Sigmoid colon (tissue), 7 donors: ENCODE results near the gene ADH4. TPM values are rescaled to one million over a fixed set of nuclear protein-coding genes. Genes with fewer than 3 reads are reported as not detected.
"Not testable (repeated sequence)": the region's sequence is repeated elsewhere in the genome, so short reads cannot be mapped to it uniquely, and the experiment has no call there.

Experiments
- DNase-seq: peaks from one replicate; pipeline ENCODE4 v3.0.0-alpha.2; 2019
- H3K27ac ChIP-seq, 4 donors: fragments of 200-600 bp; sonication (generic); one replicate each; pipeline ENCODE4 v1.5.1; 2016 to 2019; ENCODE audit warnings: mild to moderate bottlenecking in 1 of 4
- H3K27me3 ChIP-seq, 3 donors: fragments of 200-600 bp; sonication (generic); one replicate each; pipeline ENCODE4 v1.5.1; 2019; ENCODE audit warnings: mild to moderate bottlenecking in 1 of 3
- H3K36me3 ChIP-seq, 4 donors: fragments of 200-600 bp; sonication (generic); one replicate each; pipeline ENCODE4 v1.5.1; 2016 to 2019
- H3K4me1 ChIP-seq, 4 donors: fragments of 200-600 bp; sonication (generic); one replicate each; pipeline ENCODE4 v1.5.1; 2017 to 2019
- H3K4me3 ChIP-seq, 4 donors: fragments of 200-600 bp; sonication (generic); one replicate each; pipeline ENCODE4 v1.5.1; 2017 to 2019; ENCODE audit warnings: mild to moderate bottlenecking in 2 of 4, moderate library complexity in 1 of 4
- H3K9me3 ChIP-seq, 4 donors: fragments of 200-600 bp in 3 of 4; sonication (generic) in 3 of 4; one replicate each; pipeline versions ENCODE4 v1.5.1 to v1.6.1; 2013 to 2019
- EP300 ChIP-seq, 4 donors: sonication (generic); formaldehyde crosslinking; IDR thresholded peaks; one replicate each; pipeline ENCODE4 v1.6.1; 2017; ENCODE audit warnings: antibody characterized with exemption in 4 of 4
- POLR2A ChIP-seq, 2 donors: fragments of 450-650 bp; IDR thresholded peaks; one replicate each; pipeline ENCODE4 v1.6.1; 2016; ENCODE audit warnings: antibody characterized with exemption in 2 of 2, mild to moderate bottlenecking in 2 of 2, moderate library complexity in 2 of 2
- POLR2AphosphoS5 ChIP-seq, 4 donors: sonication (generic); formaldehyde crosslinking; IDR thresholded peaks; one replicate each; pipeline ENCODE4 v1.6.1; 2017; ENCODE audit warnings: antibody characterized with exemption in 4 of 4
- WGBS, 2 donors: extraction: QIAGEN DNeasy Blood & Tissue Kit; methylation state at CpG; one replicate each; pipeline ENCODE4 v1.1.7; 2013; 5-methylcytosine and 5-hydroxymethylcytosine counted together
- intact Hi-C: fragments of 100-400 bp; cut with DNase I; formaldehyde crosslinking; loops from one replicate; pipeline ENCODE4 v1.15.1; 2023
- polyA plus RNA-seq, 3 donors: library from polyadenylated mRNA; stranded (reverse); fragments of 200-250 nt; gene quantifications; one replicate each; pipeline ENCODE4 v1.2.3, GENCODE V29; 2013
- total RNA-seq, 4 donors: library from RNA; depleted of rRNA; stranded (reverse); fragments of >200 nt; gene quantifications; one replicate each; pipeline ENCODE4 v1.1.0, GENCODE V29; 2016
- TF ChIP-seq, protein P1 (sequence below), 4 experiments: fragments of 450-650 bp in 3 of 4; fragments of 200-600 bp in 1 of 4; IDR thresholded peaks; one replicate each; pipeline ENCODE4 v1.5.1; 2016 to 2019; ENCODE audit warnings: antibody characterized with exemption in 4 of 4, mild to moderate bottlenecking in 3 of 4, moderate library complexity in 2 of 4
- donor health status: healthy with polysubstance abuse.
- donor health status: Bipolar disorder and iron deficiency.
- donor health status: healthy.

The ADH4 gene
- total RNA-seq: 1 to 10 TPM in 1 of 4 donors, under 1 TPM in 1, not detected in 2; 0.71 to 1.3 TPM
- 1 to 10 TPM in 1 of 3 donors, under 1 TPM in 1, not detected in 1; 0.79 to 1.4 TPM for polyA plus RNA-seq

DNA sequence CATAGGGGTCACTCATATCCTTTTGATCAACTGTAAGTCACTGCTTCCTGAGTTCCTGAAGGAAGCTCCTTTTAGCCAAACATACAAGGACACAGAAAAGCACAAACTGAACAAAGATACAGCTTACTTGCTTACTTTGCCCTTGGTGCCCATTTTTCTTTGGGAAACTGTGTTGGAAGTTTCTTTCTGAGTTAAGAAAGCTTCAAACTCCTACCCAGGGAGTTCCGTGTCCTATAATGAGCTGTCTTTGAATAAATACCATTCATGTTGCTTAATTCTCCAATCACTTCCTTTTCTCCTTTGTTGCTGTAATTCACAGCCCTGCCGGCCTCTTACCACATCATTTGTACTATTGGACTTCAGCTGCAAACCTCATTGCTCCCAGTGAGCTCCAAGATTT, at the start of gene ADH4:
ADH4 (minus strand) TSS at position 228 of the 400 bp plus-strand sequence; CDS start at position 153, 75 bp downstream.
- H3K4me1 ChIP-seq: no peaks in the 10 kb centered on the region
- TF ChIP-seq POLR2A (IDR thresholded peaks at IDR 0.05) (no peak), EP300 (IDR thresholded peaks at IDR 0.05) (no peak), POLR2AphosphoS5 (IDR thresholded peaks at IDR 0.05) (no peak)
- TF ChIP-seq, protein P1, sequence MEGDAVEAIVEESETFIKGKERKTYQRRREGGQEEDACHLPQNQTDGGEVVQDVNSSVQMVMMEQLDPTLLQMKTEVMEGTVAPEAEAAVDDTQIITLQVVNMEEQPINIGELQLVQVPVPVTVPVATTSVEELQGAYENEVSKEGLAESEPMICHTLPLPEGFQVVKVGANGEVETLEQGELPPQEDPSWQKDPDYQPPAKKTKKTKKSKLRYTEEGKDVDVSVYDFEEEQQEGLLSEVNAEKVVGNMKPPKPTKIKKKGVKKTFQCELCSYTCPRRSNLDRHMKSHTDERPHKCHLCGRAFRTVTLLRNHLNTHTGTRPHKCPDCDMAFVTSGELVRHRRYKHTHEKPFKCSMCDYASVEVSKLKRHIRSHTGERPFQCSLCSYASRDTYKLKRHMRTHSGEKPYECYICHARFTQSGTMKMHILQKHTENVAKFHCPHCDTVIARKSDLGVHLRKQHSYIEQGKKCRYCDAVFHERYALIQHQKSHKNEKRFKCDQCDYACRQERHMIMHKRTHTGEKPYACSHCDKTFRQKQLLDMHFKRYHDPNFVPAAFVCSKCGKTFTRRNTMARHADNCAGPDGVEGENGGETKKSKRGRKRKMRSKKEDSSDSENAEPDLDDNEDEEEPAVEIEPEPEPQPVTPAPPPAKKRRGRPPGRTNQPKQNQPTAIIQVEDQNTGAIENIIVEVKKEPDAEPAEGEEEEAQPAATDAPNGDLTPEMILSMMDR (IDR thresholded peaks at IDR 0.05): no peak
- H3K27me3 ChIP-seq: no peaks in the 10 kb centered on the region
- H3K4me3 ChIP-seq: no peak within 1 kb of the TSS
- no peaks in the 10 kb centered on the region for H3K9me3 ChIP-seq
- peak within 1 kb of the TSS in 1 of 4 donors; percentile 1 for H3K27ac ChIP-seq
- no peak for DNase-seq
- intact Hi-C loops: no loop called here
- no peaks in the 10 kb centered on the region for H3K36me3 ChIP-seq
- WGBS, 2 donors: 4 to 35% methylated on average over 2 of the region's 2 CpGs

GRCh38 chr4:99190336-99190735, 46.2 kb upstream of the ADH4 start:
- Histone ChIP-seq H3K36me3 (no peaks in the 10 kb centered on the region), H3K4me1 (no peaks in the 10 kb centered on the region), H3K27ac (no peak overlapping the region), H3K4me3 (no peak overlapping the region), H3K27me3 (no peaks in the 10 kb centered on the region), H3K9me3 (peaks cover 0 to 2% (median 0%) of the 10 kb centered on the region in 4 donors)
- 71 to 81% methylated on average over 5 of the region's 5 CpGs for WGBS, 2 donors
- intact Hi-C loops: no loop called here
- DNase-seq: no peak
- no peak for TF ChIP-seq POLR2A (IDR thresholded peaks at IDR 0.05)

DNA sequence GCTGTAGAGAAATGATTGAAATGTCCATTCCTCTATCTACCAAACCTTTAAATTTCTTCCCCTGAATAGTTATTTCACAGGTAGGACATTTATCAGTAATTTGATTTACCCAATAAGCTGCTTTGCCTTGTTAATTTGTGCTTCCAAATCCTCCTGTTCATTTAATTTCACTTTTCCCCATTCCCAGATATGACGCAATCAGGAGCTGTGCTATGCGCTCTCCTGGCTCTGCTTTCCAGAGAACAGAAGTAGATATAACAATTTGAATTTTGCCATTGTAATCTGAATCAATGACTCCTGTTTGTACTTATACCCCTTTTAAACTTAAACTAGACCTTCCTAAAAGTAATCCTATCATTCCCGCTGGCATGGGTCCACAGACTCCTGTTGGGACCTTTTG, 45.8 kb upstream of the ADH4 start:
- H3K4me3 ChIP-seq, intact Hi-C loops, H3K4me1 ChIP-seq, H3K36me3 ChIP-seq, DNase-seq, H3K27ac ChIP-seq, H3K27me3 ChIP-seq, H3K9me3 ChIP-seq: not testable (repeated sequence)
- 94 to 95% methylated on average over 3 of the region's 3 CpGs for WGBS, 2 donors

DNA sequence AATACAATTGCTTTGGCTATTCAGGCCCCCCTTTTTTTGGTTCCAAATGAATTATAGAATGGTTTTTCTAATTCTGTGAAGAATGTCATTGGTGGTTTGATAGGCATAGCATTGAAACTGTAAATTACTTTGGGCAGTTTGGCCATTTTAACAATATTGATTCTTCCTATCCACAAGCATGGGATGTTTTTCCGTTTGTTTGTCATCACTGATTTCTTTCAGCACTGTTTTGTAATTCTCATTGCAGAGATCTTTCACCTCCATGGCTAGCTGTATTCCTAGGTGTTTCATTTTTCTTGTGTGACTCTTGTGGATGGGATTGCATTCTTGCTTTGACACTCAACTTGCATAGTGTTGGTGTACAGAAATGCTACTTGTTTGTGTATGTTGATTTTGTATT, 41.9 kb upstream of the ADH4 start:
- WGBS, 2 donors: 96% methylated on average over 1 of the region's 1 CpG
- no peaks in the 10 kb centered on the region for H3K36me3 ChIP-seq
- no peak for TF ChIP-seq POLR2AphosphoS5 (IDR thresholded peaks at IDR 0.05)
- no peak for TF ChIP-seq EP300 (IDR thresholded peaks at IDR 0.05)
- TF ChIP-seq POLR2A (IDR thresholded peaks at IDR 0.05): no peak
- DNase-seq: no peak
- H3K9me3 ChIP-seq: peaks cover 0 to 2% (median 0%) of the 10 kb centered on the region in 4 donors
- intact Hi-C loops: no loop called here
- no peaks in the 10 kb centered on the region for H3K27me3 ChIP-seq
- H3K4me3 ChIP-seq: no peak overlapping the region
- peaks cover 0 to 6% (median 5%) of the 10 kb centered on the region in 4 donors for H3K4me1 ChIP-seq
- H3K27ac ChIP-seq: no peak overlapping the region

DNA sequence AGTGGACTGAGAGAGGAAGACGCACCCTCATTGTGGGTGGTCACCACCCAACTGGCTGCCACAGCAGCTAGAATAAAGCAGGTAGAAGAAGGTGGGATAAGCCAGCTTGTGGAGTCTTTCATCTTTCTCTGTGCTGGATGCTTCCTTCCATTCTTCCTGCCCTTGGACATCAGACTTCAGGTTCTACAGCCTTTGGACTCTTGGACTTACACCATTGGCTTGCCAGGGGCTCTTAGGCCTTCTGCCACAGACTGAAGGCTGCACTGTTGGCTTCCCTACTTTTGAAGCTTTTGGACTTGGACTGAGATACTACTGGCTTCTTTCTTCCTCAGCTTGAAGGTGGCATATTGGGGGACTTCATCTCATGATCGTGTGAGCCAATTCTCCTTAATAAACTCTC, 41.5 kb upstream of the ADH4 start:
- 97 to 98% methylated on average over 2 of the region's 2 CpGs for WGBS, 2 donors
- H3K36me3 ChIP-seq: no peaks in the 10 kb centered on the region
- peaks cover 0 to 2% (median 0%) of the 10 kb centered on the region in 4 donors for H3K9me3 ChIP-seq
- intact Hi-C loops: no loop called here
- H3K4me1 ChIP-seq: peaks cover 0 to 10% (median 9%) of the 10 kb centered on the region in 4 donors
- TF ChIP-seq EP300 (IDR thresholded peaks at IDR 0.05): no peak
- TF ChIP-seq, protein P1 (IDR thresholded peaks at IDR 0.05): no peak
- no peak for TF ChIP-seq POLR2AphosphoS5 (IDR thresholded peaks at IDR 0.05)
- no peak for TF ChIP-seq POLR2A (IDR thresholded peaks at IDR 0.05)
- no peak for DNase-seq
- H3K27ac ChIP-seq: no peak overlapping the region
- H3K27me3 ChIP-seq: no peaks in the 10 kb centered on the region
- H3K4me3 ChIP-seq: no peak overlapping the region

- WGBS, 2 donors: 73 to 79% methylated on average over 2 of the region's 2 CpGs
- Histone ChIP-seq H3K27ac (peak overlapping the region; percentile 52 to 67 (median 63)), H3K9me3 (peaks cover 0 to 9% (median under 1%) of the 10 kb centered on the region in 4 donors), H3K27me3 (no peaks in the 10 kb centered on the region), H3K4me3 (no peak overlapping the region), H3K4me1 (peaks cover 0 to 23% (median 20%) of the 10 kb centered on the region in 4 donors), H3K36me3 (no peaks in the 10 kb centered on the region)
- intact Hi-C loops: no loop called here
- peak; percentile 79 for DNase-seq
- TF ChIP-seq, protein P1 (IDR thresholded peaks at IDR 0.05): peak in 1 of 4 experiments; percentile 10
- TF ChIP-seq POLR2A (IDR thresholded peaks at IDR 0.05): no peak
- TF ChIP-seq POLR2AphosphoS5 (IDR thresholded peaks at IDR 0.05): peak in 2 of 4 donors; percentile 33 to 47
Measured at GRCh38 chr4:99180382-99181070, 36.4 kb upstream of the ADH4 start.
